ENCODE data around the gene TPD52L3.

Gene TPD52L3

DNA sequence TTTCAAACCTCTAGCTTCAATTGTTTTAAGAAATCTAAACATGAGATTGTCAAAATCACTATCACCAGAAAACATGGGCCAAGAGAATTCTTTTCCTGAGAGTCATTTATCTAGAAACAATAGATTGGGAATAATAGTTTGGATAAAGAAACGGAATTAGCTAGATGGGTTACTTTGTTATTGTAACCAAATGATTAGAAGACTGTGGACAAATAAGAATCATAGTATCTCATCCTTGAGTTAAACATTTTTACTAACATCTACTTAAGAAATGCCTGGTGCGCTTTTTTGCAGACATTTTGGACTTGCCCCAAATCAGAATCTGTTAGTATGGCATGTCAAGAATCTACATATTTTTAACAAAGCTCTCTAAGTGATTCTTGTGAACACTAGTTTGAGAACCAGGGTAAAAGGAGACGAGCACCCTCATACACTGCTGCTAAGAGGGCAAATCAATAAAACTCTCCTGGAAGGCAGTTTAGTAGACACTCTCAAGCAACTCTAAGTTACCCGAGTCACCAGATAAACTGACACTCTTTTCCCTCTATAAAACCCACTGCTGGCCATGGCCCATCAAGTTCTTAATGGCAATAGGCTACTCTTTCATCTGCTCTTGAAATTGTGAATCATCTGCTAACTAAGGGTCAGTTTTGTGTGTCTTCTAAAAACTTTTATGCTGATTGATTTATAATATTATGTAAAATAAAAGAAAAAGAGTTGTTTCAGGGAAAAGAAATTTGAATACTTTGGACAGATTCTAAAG is 39.1 kb downstream of the TPD52L3 start:
- TF ChIP-seq SIN3A (IDR thresholded peaks at IDR 0.05; ENCODE audit: borderline replicate concordance, insufficient read depth, low read length) (no peak), FOXP2 (optimal IDR thresholded peaks at IDR 0.05; ENCODE audit: borderline replicate concordance, extremely low read depth, extremely low read length, insufficient read depth) (no peak), TAF1 (IDR thresholded peaks at IDR 0.05; ENCODE audit: borderline replicate concordance, insufficient read depth, low read length) (no peak), POLR2AphosphoS5 (IDR thresholded peaks at IDR 0.05; ENCODE audit: low read depth, low read length) (no peak)
- TF ChIP-seq, protein P1, sequence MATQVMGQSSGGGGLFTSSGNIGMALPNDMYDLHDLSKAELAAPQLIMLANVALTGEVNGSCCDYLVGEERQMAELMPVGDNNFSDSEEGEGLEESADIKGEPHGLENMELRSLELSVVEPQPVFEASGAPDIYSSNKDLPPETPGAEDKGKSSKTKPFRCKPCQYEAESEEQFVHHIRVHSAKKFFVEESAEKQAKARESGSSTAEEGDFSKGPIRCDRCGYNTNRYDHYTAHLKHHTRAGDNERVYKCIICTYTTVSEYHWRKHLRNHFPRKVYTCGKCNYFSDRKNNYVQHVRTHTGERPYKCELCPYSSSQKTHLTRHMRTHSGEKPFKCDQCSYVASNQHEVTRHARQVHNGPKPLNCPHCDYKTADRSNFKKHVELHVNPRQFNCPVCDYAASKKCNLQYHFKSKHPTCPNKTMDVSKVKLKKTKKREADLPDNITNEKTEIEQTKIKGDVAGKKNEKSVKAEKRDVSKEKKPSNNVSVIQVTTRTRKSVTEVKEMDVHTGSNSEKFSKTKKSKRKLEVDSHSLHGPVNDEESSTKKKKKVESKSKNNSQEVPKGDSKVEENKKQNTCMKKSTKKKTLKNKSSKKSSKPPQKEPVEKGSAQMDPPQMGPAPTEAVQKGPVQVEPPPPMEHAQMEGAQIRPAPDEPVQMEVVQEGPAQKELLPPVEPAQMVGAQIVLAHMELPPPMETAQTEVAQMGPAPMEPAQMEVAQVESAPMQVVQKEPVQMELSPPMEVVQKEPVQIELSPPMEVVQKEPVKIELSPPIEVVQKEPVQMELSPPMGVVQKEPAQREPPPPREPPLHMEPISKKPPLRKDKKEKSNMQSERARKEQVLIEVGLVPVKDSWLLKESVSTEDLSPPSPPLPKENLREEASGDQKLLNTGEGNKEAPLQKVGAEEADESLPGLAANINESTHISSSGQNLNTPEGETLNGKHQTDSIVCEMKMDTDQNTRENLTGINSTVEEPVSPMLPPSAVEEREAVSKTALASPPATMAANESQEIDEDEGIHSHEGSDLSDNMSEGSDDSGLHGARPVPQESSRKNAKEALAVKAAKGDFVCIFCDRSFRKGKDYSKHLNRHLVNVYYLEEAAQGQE (IDR thresholded peaks at IDR 0.05; ENCODE audit: insufficient read depth in 1 of 2, low read depth in 2 of 2, low read length in 2 of 2), result no peak

DNA sequence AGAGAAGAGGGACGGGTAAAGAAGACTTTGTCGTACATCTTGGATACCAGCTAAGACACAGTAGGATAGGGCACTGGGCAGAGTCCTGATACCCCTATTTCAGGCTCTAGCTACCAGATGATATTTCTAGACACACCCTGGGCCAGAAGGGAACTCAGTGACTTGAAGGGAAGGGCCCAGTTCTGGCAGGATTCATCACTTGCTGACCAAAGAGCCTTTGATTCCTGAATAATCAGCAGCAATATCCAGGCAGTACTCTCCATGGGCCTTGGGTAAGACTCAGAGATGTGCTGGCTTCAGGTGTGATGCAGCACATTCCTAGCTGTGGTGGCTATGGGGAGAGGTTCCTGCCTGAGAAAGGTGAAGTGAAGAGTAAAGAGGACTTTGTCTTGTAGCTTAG is 40.7 kb downstream of the TPD52L3 start:
- no peak for TF ChIP-seq TAF1 (IDR thresholded peaks at IDR 0.05; ENCODE audit: borderline replicate concordance, insufficient read depth, low read length)
- no peak for TF ChIP-seq POLR2AphosphoS5 (IDR thresholded peaks at IDR 0.05; ENCODE audit: low read depth, low read length)

Data from PFSK-1 (cell line).